Activated B cell treated with CpG ODN at 0.5 μM for 24 hours (primary cell): ENCODE measurements around the gene PCP4L1. TPM values are rescaled to one million over a fixed set of nuclear protein-coding genes. Genes with fewer than 3 reads are reported as not detected.

Experiments used
- ATAC-seq: fragments of 200-7000 bp; cut with Tn5 transposase; one replicate; pipeline ENCODE4 v1.10.0; 2021; ENCODE audit warnings: low read depth, mild to moderate bottlenecking, moderate library complexity
- CTCF ChIA-PET: fragments of 350-600 bp; sonication (Branson Sonifier 250); formaldehyde crosslinking; loops from one replicate; lab custom pipeline; 2021; ENCODE audit warnings: antibody characterized with exemption; lab: Charles Lee
- POLR2A ChIA-PET: fragments of 350-600 bp; sonication (Branson Sonifier 250); formaldehyde crosslinking; loops from one replicate; lab custom pipeline; 2021; ENCODE audit warnings: antibody characterized with exemption; lab: Charles Lee
- DNase-seq: peaks from one replicate; pipeline ENCODE4 v3.0.0; 2022
- H3K27ac Mint-ChIP-seq: one replicate; pipeline ENCODE4 v1.8.0; 2020; ENCODE audit warnings: mixed read lengths
- H3K27me3 Mint-ChIP-seq: one replicate; pipeline ENCODE4 v1.8.0; 2021; ENCODE audit warnings: mixed read lengths
- H3K36me3 Mint-ChIP-seq: one replicate; pipeline ENCODE4 v1.8.0; 2021; ENCODE audit warnings: low read depth, mixed read lengths
- H3K4me1 Mint-ChIP-seq: one replicate; pipeline ENCODE4 v1.8.0; 2021; ENCODE audit warnings: mixed read lengths
- H3K4me3 Mint-ChIP-seq: one replicate; pipeline ENCODE4 v1.8.0; 2020; ENCODE audit warnings: mild to moderate bottlenecking, mixed read lengths
- H3K9me3 Mint-ChIP-seq: one replicate; pipeline ENCODE4 v1.8.0; 2020; ENCODE audit warnings: mixed read lengths
- intact Hi-C: fragments of 100-400 bp; cut with micrococcal nuclease; formaldehyde crosslinking; loops from one replicate; pipeline ENCODE4 v1.15.1; 2024
- total RNA-seq: library from RNA; stranded (reverse); gene quantifications from 2 replicates; pipeline ENCODE4 v1.2.3, GENCODE V29; 2022
- TF ChIP-seq, protein P1 (sequence below): fragments of 200-600 bp; IDR thresholded peaks from one replicate; pipeline ENCODE4 v1.8.0; 2022; ENCODE audit warnings: antibody characterized with exemption, mild to moderate bottlenecking

Gene PCP4L1
- total RNA-seq, 1 donor from 2014 or later, result not detected

DNA sequence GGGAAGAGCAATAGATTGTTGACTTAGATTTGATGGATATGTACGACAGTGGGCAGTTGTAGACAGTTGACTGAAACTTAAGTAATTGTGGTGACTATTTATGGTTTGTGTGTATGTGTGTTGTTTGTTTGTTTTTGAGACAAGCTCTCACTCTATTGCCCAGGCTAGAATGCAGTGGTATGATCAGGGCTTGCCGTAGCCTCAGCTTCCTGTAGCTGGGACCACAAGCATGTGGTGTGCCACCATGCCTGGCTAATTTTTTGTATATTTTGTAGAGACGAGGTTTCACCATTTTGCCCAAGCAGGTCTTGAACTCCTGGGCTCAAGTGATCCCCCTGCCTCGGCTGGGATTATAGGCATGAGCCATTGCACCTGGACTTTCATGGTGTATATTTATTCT, 65.5 kb downstream of the PCP4L1 start:
- intact Hi-C loops, result no loop called here
- ChIA-PET POLR2A (no interaction called here), CTCF (no interaction called here)
- Mint-ChIP-seq H3K4me1 (no peaks in the 10 kb centered on the region), H3K4me3 (no peak overlapping the region), H3K27me3 (no peaks in the 10 kb centered on the region), H3K9me3 (no peaks in the 10 kb centered on the region), H3K36me3 (peaks cover 40% of the 10 kb centered on the region), H3K27ac (no peak overlapping the region)
- DNase-seq, result no peak
- TF ChIP-seq, protein P1, sequence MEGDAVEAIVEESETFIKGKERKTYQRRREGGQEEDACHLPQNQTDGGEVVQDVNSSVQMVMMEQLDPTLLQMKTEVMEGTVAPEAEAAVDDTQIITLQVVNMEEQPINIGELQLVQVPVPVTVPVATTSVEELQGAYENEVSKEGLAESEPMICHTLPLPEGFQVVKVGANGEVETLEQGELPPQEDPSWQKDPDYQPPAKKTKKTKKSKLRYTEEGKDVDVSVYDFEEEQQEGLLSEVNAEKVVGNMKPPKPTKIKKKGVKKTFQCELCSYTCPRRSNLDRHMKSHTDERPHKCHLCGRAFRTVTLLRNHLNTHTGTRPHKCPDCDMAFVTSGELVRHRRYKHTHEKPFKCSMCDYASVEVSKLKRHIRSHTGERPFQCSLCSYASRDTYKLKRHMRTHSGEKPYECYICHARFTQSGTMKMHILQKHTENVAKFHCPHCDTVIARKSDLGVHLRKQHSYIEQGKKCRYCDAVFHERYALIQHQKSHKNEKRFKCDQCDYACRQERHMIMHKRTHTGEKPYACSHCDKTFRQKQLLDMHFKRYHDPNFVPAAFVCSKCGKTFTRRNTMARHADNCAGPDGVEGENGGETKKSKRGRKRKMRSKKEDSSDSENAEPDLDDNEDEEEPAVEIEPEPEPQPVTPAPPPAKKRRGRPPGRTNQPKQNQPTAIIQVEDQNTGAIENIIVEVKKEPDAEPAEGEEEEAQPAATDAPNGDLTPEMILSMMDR, result no peak
- ATAC-seq, result no peak

GRCh38 chr1:161330346-161330745, 71.8 kb downstream of the PCP4L1 start:
- no peaks in the 10 kb centered on the region for H3K9me3 Mint-ChIP-seq
- H3K4me3 Mint-ChIP-seq, result no peak overlapping the region
- ATAC-seq (no peak), DNase-seq (no peak)
- ChIA-PET POLR2A (interaction anchor here (0.7 kb wide), 1 partner anchor 129 kb away, joined by 13 read pairs; no protein-coding TSS in a partner anchor), CTCF (no interaction called here)
- intact Hi-C loops, result no loop called here
- TF ChIP-seq, protein P1, result no peak
- no peak overlapping the region for H3K27ac Mint-ChIP-seq
- no peaks in the 10 kb centered on the region for H3K27me3 Mint-ChIP-seq
- no peaks in the 10 kb centered on the region for H3K4me1 Mint-ChIP-seq
- H3K36me3 Mint-ChIP-seq, result peaks cover 77% of the 10 kb centered on the region

- Mint-ChIP-seq H3K36me3 (peaks cover 79% of the 10 kb centered on the region), H3K27me3 (no peaks in the 10 kb centered on the region)
- CTCF ChIA-PET, result no interaction called here
These were observed 74.6 kb downstream of the PCP4L1 start for GRCh38 chr1:161333166-161333565.

More at GRCh38 chr1:161333166-161333565, 74.6 kb downstream of the PCP4L1 start:
- TF ChIP-seq, protein P1, result no peak
- POLR2A ChIA-PET, result no interaction called here
- intact Hi-C loops, result no loop called here
- no peak for ATAC-seq
- Mint-ChIP-seq H3K9me3 (no peaks in the 10 kb centered on the region), H3K4me1 (no peaks in the 10 kb centered on the region), H3K27ac (no peak overlapping the region), H3K4me3 (no peak overlapping the region)
- DNase-seq, result no peak

Other genes with a start within 250 kb of the PCP4L1 start
- gene F11R, start 237.6 kb upstream of the PCP4L1 start, total RNA-seq, result 11.1 and 11.6 TPM in 2 replicates
- 69.8 and 70.2 TPM in 2 replicates for gene TSTD1, start 219.8 kb upstream of the PCP4L1 start, total RNA-seq
- 134 and 143 TPM in 2 replicates for gene USF1, start 212.8 kb upstream of the PCP4L1 start, total RNA-seq
- gene ARHGAP30, start 188.9 kb upstream of the PCP4L1 start, total RNA-seq, result 154 and 158 TPM in 2 replicates
- not detected in 2 replicates for gene NECTIN4, start 169.2 kb upstream of the PCP4L1 start, total RNA-seq
- 2.9 and 3.6 TPM in 2 replicates for gene KLHDC9, start 160.4 kb upstream of the PCP4L1 start, total RNA-seq
- gene PFDN2, start 140.7 kb upstream of the PCP4L1 start, total RNA-seq, result 43.8 and 67.9 TPM in 2 replicates
- 40.5 and 43.9 TPM in 2 replicates for gene NIT1, start 140.6 kb upstream of the PCP4L1 start, total RNA-seq
- gene DEDD, start 126.1 kb upstream of the PCP4L1 start, total RNA-seq, result 39.5 and 40.5 TPM in 2 replicates
- gene UFC1, start 104.8 kb upstream of the PCP4L1 start, total RNA-seq, result 107 and 127 TPM in 2 replicates
- gene USP21, start 99.2 kb upstream of the PCP4L1 start, total RNA-seq, result 31.9 and 38.1 TPM in 2 replicates
- gene PPOX, start 92.3 kb upstream of the PCP4L1 start, total RNA-seq, result 31.5 and 40.7 TPM in 2 replicates
- 40.7 and 41.7 TPM in 2 replicates for gene B4GALT3, start 81.2 kb upstream of the PCP4L1 start, total RNA-seq
- gene ADAMTS4, start 59.7 kb upstream of the PCP4L1 start, total RNA-seq, result not detected in 2 replicates
- gene NDUFS2, start 56.4 kb upstream of the PCP4L1 start, total RNA-seq, result 69.1 and 73.9 TPM in 2 replicates
- gene FCER1G, start 43.5 kb upstream of the PCP4L1 start, total RNA-seq, result 0.60 and 0.69 TPM in 2 replicates
- not detected in 2 replicates for gene APOA2, start 35.1 kb upstream of the PCP4L1 start, total RNA-seq
- gene TOMM40L, start 32.7 kb upstream of the PCP4L1 start, total RNA-seq, result 11.7 and 12.4 TPM in 2 replicates
- gene NR1I3, start 20.5 kb upstream of the PCP4L1 start, total RNA-seq, result 0.15 TPM in 1 of 2 replicates, not detected in the other
- gene MPZ, start 51.2 kb downstream of the PCP4L1 start, total RNA-seq, result 5.8 and 6.6 TPM in 2 replicates
- gene SDHC, start 55.6 kb downstream of the PCP4L1 start, total RNA-seq, result 160 and 179 TPM in 2 replicates
- gene CFAP126, start 109.1 kb downstream of the PCP4L1 start, total RNA-seq, result not detected in 2 replicates
- 6.2 and 8.6 TPM in 2 replicates for gene FCGR2A, start 246.7 kb downstream of the PCP4L1 start, total RNA-seq